Sigmoid colon (tissue), 3 donors: ENCODE data around the gene ADSS1.

Experiments
- POLR2A ChIP-seq, 2 donors: fragments of 450-650 bp; IDR thresholded peaks; one replicate each; pipeline ENCODE4 v1.6.1; 2016; ENCODE audit warnings: antibody characterized with exemption in 2 of 2, mild to moderate bottlenecking in 2 of 2, moderate library complexity in 2 of 2
- TF ChIP-seq, protein P1 (sequence below), 4 experiments: fragments of 450-650 bp in 3 of 4; fragments of 200-600 bp in 1 of 4; IDR thresholded peaks; one replicate each; pipeline ENCODE4 v1.5.1; 2016 to 2019; ENCODE audit warnings: antibody characterized with exemption in 4 of 4, mild to moderate bottlenecking in 3 of 4, moderate library complexity in 2 of 4

DNA sequence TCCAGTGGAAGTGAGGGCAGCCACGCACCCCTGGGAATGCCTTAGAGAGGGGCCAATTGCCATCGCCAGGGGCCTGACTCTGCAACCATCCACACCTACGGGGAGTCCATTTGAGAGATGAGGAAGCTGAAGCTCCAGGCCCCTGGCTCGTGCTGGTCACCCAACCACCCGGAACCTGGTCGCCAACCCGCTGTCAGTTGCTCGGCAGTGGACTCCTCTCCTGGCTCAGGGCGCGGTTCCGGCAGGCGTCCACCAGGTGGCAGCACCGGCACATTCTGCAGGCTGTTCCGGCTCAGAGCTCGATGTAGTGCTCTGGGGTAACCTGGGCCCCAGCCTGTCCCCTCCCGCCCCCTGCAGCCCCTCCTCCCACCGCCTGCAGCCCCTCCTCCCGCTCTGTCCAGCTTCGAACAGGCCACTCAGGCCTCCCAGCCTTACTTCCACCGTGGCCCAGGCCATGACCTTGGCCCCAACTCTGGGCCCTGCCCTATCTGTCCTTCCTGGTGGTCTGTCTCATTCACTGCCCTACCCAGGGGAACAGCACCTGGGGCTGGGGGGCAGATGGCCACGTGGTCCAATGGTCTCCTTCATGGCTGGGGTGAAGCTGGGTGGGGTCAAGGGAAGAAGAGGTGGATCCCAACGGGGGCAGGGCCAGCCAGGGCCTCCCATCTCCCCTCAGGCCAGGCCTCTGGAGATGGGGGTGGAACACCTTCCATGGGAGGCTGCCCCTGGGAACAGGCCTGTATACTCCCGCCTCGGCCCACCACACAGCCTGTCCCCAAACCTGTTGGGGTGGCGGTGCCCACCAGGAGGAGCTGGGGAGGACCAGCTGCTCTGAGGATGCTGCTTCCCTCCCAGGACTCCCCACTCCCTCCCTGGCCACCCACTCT is 44.7 kb downstream of the ADSS1 start:
- TF ChIP-seq, protein P1, sequence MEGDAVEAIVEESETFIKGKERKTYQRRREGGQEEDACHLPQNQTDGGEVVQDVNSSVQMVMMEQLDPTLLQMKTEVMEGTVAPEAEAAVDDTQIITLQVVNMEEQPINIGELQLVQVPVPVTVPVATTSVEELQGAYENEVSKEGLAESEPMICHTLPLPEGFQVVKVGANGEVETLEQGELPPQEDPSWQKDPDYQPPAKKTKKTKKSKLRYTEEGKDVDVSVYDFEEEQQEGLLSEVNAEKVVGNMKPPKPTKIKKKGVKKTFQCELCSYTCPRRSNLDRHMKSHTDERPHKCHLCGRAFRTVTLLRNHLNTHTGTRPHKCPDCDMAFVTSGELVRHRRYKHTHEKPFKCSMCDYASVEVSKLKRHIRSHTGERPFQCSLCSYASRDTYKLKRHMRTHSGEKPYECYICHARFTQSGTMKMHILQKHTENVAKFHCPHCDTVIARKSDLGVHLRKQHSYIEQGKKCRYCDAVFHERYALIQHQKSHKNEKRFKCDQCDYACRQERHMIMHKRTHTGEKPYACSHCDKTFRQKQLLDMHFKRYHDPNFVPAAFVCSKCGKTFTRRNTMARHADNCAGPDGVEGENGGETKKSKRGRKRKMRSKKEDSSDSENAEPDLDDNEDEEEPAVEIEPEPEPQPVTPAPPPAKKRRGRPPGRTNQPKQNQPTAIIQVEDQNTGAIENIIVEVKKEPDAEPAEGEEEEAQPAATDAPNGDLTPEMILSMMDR (IDR thresholded peaks at IDR 0.05): peak; percentile 75 to 91 (median 80)
- TF ChIP-seq POLR2A (IDR thresholded peaks at IDR 0.05): no peak
